Activated T-helper 9 cell treated with anti-CD3 and anti-CD28 coated beads, Interleukin-2, amount 50 U/mL, for 16 hours (primary cell): ENCODE data around the gene PCP4L1.
A peak's percentile ranks its signal among the peaks of the same experiment; 100 is the strongest.
"Not testable (repeated sequence)": the region's sequence is repeated elsewhere in the genome, so short reads cannot be mapped to it uniquely, and the experiment has no call there.

ENCODE experiments used
- DNase-seq: peaks from one replicate; pipeline ENCODE4 v3.0.0-alpha.2; 2020; ENCODE audit warnings: low read depth

PCP4L1 gene

GRCh38 chr1:161314201-161314981, 55.8 kb downstream of the PCP4L1 start, which contains the start of gene SDHC:
SDHC (plus strand) TSS chr1:161314381; CDS start chr1:161314406, 25 bp downstream.
- peak; percentile 85 for DNase-seq

- not testable (repeated sequence) for DNase-seq
These were observed 57.5 kb downstream of the PCP4L1 start for GRCh38 chr1:161315841-161316674.

- DNase-seq, result no peak
These were observed 65.5 kb downstream of the PCP4L1 start for GRCh38 chr1:161324020-161324419.

DNA sequence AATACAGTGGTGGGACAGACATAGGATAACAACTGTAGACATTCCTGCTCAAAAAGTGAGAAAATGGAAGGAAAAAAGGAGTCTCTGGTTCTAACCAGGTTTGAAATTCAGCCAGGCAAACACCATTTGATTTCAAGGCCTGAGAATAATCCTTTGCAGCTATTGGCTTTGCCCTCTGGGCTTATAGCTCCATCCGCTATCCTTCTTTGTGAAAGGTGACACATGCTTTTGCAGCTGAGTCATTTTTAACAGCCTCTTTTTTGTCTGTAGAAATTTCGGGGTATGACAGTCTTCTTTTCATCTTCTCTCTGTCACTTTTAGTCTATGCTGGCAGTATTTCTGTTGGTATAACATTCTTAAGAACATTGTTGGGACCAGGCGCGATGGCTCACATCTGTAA, 71.8 kb downstream of the PCP4L1 start:
- no peak for DNase-seq

DNA sequence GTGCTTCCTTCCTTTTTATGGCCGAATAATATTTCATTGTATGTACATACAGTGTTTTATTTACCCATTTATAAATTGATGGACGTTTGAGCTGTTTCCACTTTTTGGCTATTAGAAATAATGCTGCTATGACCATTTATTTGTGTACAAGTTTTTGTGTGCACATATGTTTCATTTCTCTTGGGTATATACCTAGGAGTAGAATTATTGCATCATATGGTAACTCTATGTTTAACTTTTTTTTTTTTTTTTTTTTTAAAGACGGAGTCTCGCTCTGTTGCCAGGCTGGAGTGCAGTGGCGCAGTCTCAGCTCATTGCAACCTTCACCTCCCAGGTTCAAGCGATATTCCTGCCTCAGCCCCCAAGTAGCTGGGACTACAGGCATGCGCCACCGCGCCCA, 74.6 kb downstream of the PCP4L1 start:
- no peak for DNase-seq
